ENCODE measurements around the gene ARIH2.

DNA sequence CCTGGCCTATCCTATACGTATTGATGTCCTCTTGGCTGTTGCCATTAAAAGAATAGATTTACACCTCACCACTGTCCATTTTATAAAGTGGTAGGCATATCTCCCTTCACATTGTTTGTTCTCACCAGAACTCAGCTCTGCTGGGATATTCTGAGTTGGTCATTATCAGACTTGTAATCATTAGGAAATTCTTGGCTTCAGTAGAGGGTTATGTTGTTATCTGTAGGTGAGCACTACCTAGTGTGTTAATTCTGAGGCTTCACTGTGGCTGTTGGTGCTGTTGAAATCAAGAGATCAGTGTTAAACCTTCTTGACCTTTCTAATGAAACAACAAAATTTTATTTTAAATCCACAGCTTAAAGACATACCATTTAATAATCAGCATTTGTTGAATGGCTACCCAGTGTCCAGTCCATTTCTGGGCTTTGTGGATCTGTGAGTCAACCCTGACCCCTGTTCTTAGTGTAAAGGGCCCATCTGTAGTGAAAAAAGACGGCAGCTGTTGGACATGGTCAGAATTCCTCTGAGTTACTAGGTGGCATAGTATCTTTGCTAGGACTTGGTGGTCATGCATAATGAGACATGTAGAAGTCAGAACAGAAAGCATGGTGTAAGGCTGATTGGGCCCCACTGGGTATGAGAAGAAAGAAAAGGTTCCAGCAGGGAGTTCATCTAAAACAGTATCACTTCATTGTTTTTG lies 38.5 kb downstream of the ARIH2 start:
- TF ChIP-seq CTCF (IDR thresholded peaks at IDR 0.05; ENCODE audit: extremely low read depth in 1 of 2, insufficient read depth in 1 of 2, low read depth in 1 of 2, low read length in 2 of 2) (no peak), EZH2 (IDR thresholded peaks at IDR 0.05; ENCODE audit: borderline replicate concordance, low read depth, low read length, severe bottlenecking) (no peak), POLR2AphosphoS5 (IDR thresholded peaks at IDR 0.05; ENCODE audit: insufficient read depth, low read depth, low read length) (no peak), POLR2A (IDR thresholded peaks at IDR 0.05; ENCODE audit: low read depth, low read length) (no peak), GATA2 (IDR thresholded peaks at IDR 0.05; ENCODE audit: insufficient read depth, insufficient read length, low read depth, low read length) (no peak)

Data from endothelial cell of umbilical vein (primary cell).